ENCODE data around the gene SRPX2. TPM values are rescaled to one million over a fixed set of nuclear protein-coding genes. Genes with fewer than 3 reads are reported as not detected.

Gene SRPX2
- polyA plus RNA-seq, 1 of the 3 experiments (the other 2 are of a cell fraction), result 14.5 TPM

DNA sequence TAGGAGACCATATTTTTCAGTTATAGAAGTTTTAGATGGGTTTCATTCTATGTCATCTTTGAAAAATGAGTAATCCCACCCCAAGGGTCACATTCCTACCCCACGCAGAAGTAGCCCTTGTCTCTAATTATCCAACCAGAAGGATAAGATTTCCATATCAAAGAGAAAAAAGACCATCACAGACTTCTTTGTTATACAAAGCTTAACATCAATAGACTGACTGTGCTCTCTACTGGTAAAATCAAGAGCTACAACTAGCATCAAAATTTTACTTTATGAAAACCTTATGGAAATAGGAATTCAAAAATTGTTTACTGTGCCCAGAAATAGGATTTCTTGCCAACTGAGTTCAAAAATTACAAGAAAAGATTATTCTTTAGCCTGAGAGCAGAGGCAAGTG lies 34.4 kb upstream of the SRPX2 start (continued):
- TF ChIP-seq MXI1 (IDR thresholded peaks at IDR 0.05; ENCODE audit: low read depth, low read length) (no peak), POLR2AphosphoS5 (IDR thresholded peaks at IDR 0.05; ENCODE audit: low read depth, low read length) (no peak), JUND (IDR thresholded peaks at IDR 0.05) (no peak), FOSL2 (IDR thresholded peaks at IDR 0.05; ENCODE audit: borderline replicate concordance, low read depth) (no peak), FOXM1 (IDR thresholded peaks at IDR 0.05; ENCODE audit: low read depth) (no peak), RCOR1 (IDR thresholded peaks at IDR 0.05; ENCODE audit: low read length) (no peak)

DNA sequence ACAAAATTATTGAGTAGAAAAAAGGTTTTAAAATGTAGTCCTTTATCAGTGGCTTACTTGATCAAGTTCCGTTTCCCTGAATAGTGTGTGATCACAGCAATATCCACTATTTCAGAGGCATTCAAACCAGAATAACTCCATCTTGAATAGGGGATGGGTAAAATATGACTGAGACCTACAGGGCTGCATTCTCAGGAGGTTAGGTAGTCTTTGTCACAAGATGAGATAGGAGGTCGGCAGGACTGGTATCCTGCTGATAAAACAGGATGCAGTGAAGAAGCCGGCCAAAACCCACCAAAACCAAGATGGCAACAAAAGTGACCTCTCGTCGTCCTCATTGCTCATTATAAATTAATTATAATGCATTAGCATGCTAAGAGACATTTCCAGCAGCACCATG lies 32.0 kb upstream of the SRPX2 start:
- no peak overlapping the region for H3K9ac ChIP-seq

More for the DNA sequence above, 32.0 kb upstream of the SRPX2 start:
- H3K4me2 ChIP-seq, result no peak overlapping the region
- ChIA-PET POLR2A (no interaction called here), CTCF (interaction anchor here (1.3 kb wide), 1 partner anchor 25 kb away, joined by 3 read pairs; the partner anchor contains the start of gene TSPAN6)
- H3K4me1 ChIP-seq (ENCODE audit: control insufficient read depth in 1 of 2, insufficient read depth in 2 of 2, low read depth in 1 of 2, low read length in 1 of 2), result no peaks in the 10 kb centered on the region
- H4K20me1 ChIP-seq (ENCODE audit: insufficient read depth), result no peaks in the 10 kb centered on the region
- H3K9me2 ChIP-seq, result no peaks in the 10 kb centered on the region
- no peak overlapping the region for H2AFZ ChIP-seq (ENCODE audit: low read depth)
- no peaks in the 10 kb centered on the region for H3F3A ChIP-seq (replicated peaks; ENCODE audit: insufficient read depth)
- no peak overlapping the region for H3K4me3 ChIP-seq (ENCODE audit: low read depth in 2 of 2, low read length in 1 of 2)
- 42% methylated on average over 5 of the region's 5 CpGs for WGBS (ENCODE audit: low lambda C conversion rate)
- TF ChIP-seq SIN3A (IDR thresholded peaks at IDR 0.05; ENCODE audit: borderline replicate concordance, low read depth, low read length) (no peak), SMC3 (IDR thresholded peaks at IDR 0.05; ENCODE audit: low read depth, low read length) (no peak), GABPA (IDR thresholded peaks at IDR 0.05; ENCODE audit: low read depth) (no peak), RAD21 (IDR thresholded peaks at IDR 0.05; ENCODE audit: low read length) (no peak), FOXJ3 (CRISPR knock-in tag; IDR thresholded peaks at IDR 0.05) (no peak), EZH2phosphoT487 (IDR thresholded peaks at IDR 0.05; ENCODE audit: borderline replicate concordance, low read depth) (no peak), NFIC (IDR thresholded peaks at IDR 0.05; ENCODE audit: borderline replicate concordance) (no peak), TAF1 (IDR thresholded peaks at IDR 0.05; ENCODE audit: borderline replicate concordance, low read depth, low read length) (no peak), RFX5 (IDR thresholded peaks at IDR 0.05; ENCODE audit: low read length) (no peak), NRF1 (IDR thresholded peaks at IDR 0.05; ENCODE audit: low read depth, low read length) (no peak), RCOR1 (IDR thresholded peaks at IDR 0.05; ENCODE audit: low read length) (no peak), FOSL2 (IDR thresholded peaks at IDR 0.05; ENCODE audit: borderline replicate concordance, low read depth) (no peak), CHD2 (IDR thresholded peaks at IDR 0.05; ENCODE audit: low read length, partially characterized antibody) (no peak)
- TF ChIP-seq, protein P1, sequence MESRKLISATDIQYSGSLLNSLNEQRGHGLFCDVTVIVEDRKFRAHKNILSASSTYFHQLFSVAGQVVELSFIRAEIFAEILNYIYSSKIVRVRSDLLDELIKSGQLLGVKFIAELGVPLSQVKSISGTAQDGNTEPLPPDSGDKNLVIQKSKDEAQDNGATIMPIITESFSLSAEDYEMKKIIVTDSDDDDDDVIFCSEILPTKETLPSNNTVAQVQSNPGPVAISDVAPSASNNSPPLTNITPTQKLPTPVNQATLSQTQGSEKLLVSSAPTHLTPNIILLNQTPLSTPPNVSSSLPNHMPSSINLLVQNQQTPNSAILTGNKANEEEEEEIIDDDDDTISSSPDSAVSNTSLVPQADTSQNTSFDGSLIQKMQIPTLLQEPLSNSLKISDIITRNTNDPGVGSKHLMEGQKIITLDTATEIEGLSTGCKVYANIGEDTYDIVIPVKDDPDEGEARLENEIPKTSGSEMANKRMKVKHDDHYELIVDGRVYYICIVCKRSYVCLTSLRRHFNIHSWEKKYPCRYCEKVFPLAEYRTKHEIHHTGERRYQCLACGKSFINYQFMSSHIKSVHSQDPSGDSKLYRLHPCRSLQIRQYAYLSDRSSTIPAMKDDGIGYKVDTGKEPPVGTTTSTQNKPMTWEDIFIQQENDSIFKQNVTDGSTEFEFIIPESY (IDR thresholded peaks at IDR 0.05; ENCODE audit: borderline replicate concordance, low read depth), result no peak
- TF ChIP-seq, protein P2, sequence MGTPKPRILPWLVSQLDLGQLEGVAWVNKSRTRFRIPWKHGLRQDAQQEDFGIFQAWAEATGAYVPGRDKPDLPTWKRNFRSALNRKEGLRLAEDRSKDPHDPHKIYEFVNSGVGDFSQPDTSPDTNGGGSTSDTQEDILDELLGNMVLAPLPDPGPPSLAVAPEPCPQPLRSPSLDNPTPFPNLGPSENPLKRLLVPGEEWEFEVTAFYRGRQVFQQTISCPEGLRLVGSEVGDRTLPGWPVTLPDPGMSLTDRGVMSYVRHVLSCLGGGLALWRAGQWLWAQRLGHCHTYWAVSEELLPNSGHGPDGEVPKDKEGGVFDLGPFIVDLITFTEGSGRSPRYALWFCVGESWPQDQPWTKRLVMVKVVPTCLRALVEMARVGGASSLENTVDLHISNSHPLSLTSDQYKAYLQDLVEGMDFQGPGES (IDR thresholded peaks at IDR 0.05; ENCODE audit: low read depth, low read length), result no peak
- TF ChIP-seq, protein P3, sequence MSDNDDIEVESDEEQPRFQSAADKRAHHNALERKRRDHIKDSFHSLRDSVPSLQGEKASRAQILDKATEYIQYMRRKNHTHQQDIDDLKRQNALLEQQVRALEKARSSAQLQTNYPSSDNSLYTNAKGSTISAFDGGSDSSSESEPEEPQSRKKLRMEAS (IDR thresholded peaks at IDR 0.05; ENCODE audit: low read depth), result no peak
- H3K27ac ChIP-seq (ENCODE audit: low read depth in 2 of 2, low read length in 1 of 2), result no peak overlapping the region
- H3K36me3 ChIP-seq (replicated peaks in 1 of 2; ENCODE audit: control insufficient read depth in 1 of 2, insufficient read depth in 2 of 2, low read length in 1 of 2), result no peaks in the 10 kb centered on the region
- no peaks in the 10 kb centered on the region for H3K27me3 ChIP-seq (ENCODE audit: insufficient read depth)
- no peak for DNase-seq
- no peaks in the 10 kb centered on the region for H3K9me3 ChIP-seq
- H3K79me2 ChIP-seq (ENCODE audit: insufficient read depth), result no peaks in the 10 kb centered on the region
